GM13976 (cell line): ENCODE data around the gene IDE.

ENCODE experiments used
- DNase-seq: peaks from one replicate; pipeline ENCODE4 v3.0.0; 2012; ENCODE audit warnings: low spot score
- CTCF ChIP-seq: IDR thresholded peaks from 2 replicates; pipeline ENCODE4 v1.5.1; 2012; ENCODE audit warnings: borderline replicate concordance, mild to moderate bottlenecking; ENCODE audit not compliant: insufficient read depth; ENCODE audit errors: extremely low read depth, missing control alignments, control extremely low read depth
- in situ Hi-C: fragments of 300-500 bp; cut with MboI; formaldehyde crosslinking; loops from one replicate; pipeline ENCODE4 v1.12.0; 2022; ENCODE audit warnings: low sequenced_read_pairs, mixed read lengths, inconsistent platforms; ENCODE audit not compliant: unreplicated experiment

Gene IDE

GRCh38 chr10:92573798-92574547, at the start of gene IDE:
Gene IDE, minus strand, starts transcription at chr10:92574093. Its CDS starts 74 bp downstream, at chr10:92574019.
- DNase-seq = peak; percentile 92
- in situ Hi-C loops = loop anchor here (10.0 kb wide), 1 partner anchor 59 kb away; no protein-coding TSS in a partner anchor
- peak; percentile 98 for TF ChIP-seq CTCF

DNA sequence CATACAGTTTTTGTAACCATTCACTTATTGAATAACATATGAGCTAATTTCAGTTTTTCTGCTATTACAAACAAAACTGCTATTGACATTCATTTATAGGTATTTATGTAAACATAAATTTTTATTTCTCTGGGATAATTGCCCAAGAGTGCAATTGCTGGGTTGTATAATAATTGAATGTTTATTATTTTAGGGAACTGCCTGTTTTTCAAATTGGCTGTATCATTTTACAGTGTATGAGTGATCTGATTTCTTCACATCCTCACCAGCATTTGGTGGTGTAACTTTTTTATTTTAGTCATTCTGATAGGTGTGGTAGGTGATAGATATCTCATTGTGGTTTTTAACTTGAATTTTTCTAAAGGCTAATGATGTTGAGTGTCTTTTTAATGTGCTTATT, 45.5 kb upstream of the IDE start:
- in situ Hi-C loops = no loop called here
- DNase-seq = no peak
- no peak for TF ChIP-seq CTCF

DNA sequence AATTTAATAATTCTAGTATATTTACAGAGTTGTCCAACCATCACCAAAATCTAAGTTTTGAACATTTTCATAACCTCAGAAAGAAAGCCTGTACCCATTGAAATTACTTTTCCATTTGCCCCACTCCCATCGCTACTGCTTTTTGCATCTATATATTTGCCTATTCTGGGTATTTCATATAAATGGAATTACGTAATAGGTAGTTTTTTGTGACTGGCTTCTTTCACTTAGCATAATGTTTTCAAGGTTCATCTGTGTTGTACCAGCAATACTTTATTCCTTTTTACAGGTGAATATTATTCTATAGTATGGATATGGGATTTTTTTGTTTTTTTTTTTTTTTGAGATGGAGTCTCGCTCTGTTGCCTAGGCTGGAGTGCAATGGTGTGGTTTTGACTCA, 41.6 kb upstream of the IDE start:
- TF ChIP-seq CTCF = no peak
- no peak for DNase-seq
- in situ Hi-C loops = no loop called here

GRCh38 chr10:92604841-92605240, 30.9 kb upstream of the IDE start:
- DNase-seq = no peak

GRCh38 chr10:92598321-92598720, 24.4 kb upstream of the IDE start:
- no peak for TF ChIP-seq CTCF
- no peak for DNase-seq
- in situ Hi-C loops = no loop called here

More at GRCh38 chr10:92604841-92605240, 30.9 kb upstream of the IDE start:
- in situ Hi-C loops = no loop called here
- TF ChIP-seq CTCF = no peak

DNA sequence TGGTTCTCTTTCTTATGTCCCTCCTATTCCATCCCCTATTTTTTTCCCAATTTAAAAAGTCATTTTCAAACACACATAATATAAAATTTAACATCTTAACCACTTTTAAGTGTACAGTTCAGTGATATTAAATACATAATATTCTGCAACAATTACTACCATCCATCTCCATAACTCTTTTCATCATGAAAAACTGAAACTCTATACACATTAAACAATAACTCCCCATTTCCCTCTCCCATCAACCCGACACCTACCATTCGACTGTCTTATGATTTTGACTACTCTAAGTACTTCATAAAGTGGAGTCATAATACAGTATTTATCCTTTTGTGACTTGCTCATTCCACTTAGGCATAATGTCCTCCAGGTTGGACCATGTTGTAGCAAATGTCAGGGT, 21.6 kb upstream of the IDE start:
- DNase-seq = no peak
- in situ Hi-C loops = no loop called here
- no peak for TF ChIP-seq CTCF
